WERI-Rb-1 (cell line): Measurements from ENCODE around the gene PITPNC1.
"Not testable (repeated sequence)": the region's sequence is repeated elsewhere in the genome, so short reads cannot be mapped to it uniquely, and the experiment has no call there.

ENCODE experiments used
- DNase-seq: peaks from one replicate; pipeline ENCODE4 v3.0.0-alpha.2; 2020
- H3K27ac ChIP-seq: fragments of 250-450 bp; sonication (Bioruptor Pico); 2 replicates; pipeline ENCODE4 v1.5.1; 2020; ENCODE audit warnings: mild to moderate bottlenecking, moderate library complexity
- H3K27me3 ChIP-seq: fragments of 250-450 bp; sonication (Bioruptor Pico); 2 replicates; pipeline ENCODE4 v1.5.1; 2021; ENCODE audit warnings: mild to moderate bottlenecking, low read depth, moderate library complexity; ENCODE audit not compliant: insufficient read depth, severe bottlenecking
- H3K36me3 ChIP-seq: fragments of 250-450 bp; sonication (Bioruptor Pico); 2 replicates; pipeline ENCODE4 v1.5.1; 2020; ENCODE audit warnings: mild to moderate bottlenecking, moderate library complexity
- H3K4me3 ChIP-seq: 2 replicates; pipeline ENCODE4 v1.5.1; 2011; ENCODE audit warnings: low read depth, mild to moderate bottlenecking, control low read depth, low read length
- H3K9me3 ChIP-seq: fragments of 250-450 bp; sonication (Bioruptor Pico); 2 replicates; pipeline ENCODE4 v1.5.1; 2021; ENCODE audit warnings: mild to moderate bottlenecking, moderate library complexity; ENCODE audit not compliant: severe bottlenecking
- CTCF ChIP-seq: IDR thresholded peaks from 2 replicates; pipeline ENCODE4 v1.5.1; 2011; ENCODE audit warnings: low read depth, mild to moderate bottlenecking, control low read depth, inconsistent platforms, low read length

The PITPNC1 gene

GRCh38 chr17:67624886-67625656 lies 248.0 kb downstream of the PITPNC1 start:
- no peak overlapping the region for H3K4me3 ChIP-seq
- H3K27ac ChIP-seq, result no peak overlapping the region
- H3K9me3 ChIP-seq, result peaks cover 4% of the 10 kb centered on the region
- DNase-seq, result no peak
- H3K36me3 ChIP-seq, result no peaks in the 10 kb centered on the region
- H3K27me3 ChIP-seq, result no peaks in the 10 kb centered on the region
- TF ChIP-seq CTCF, result no peak

DNA sequence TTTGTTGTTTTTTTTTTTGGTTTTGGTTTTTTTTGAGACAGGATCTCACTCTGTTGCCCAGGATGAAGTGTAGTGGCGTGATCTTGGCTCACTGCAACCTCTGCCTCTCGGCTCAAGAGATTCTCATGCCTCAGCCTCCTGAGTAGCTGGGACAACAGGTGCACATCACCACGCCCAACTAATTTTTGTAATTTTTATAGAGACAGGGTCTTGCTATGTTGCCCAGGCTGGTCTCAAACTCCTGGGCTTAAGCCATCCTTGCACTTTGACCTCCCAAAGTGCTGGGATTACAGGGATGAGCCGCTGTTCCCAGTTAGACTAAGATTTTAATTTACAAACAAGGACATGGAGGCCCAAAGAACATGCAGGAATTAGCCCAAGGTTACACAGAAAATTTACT lies 248.9 kb downstream of the PITPNC1 start:
- H3K9me3 ChIP-seq, result peaks cover 4% of the 10 kb centered on the region
- no peak overlapping the region for H3K4me3 ChIP-seq
- no peaks in the 10 kb centered on the region for H3K36me3 ChIP-seq
- no peak for TF ChIP-seq CTCF
- no peak overlapping the region for H3K27ac ChIP-seq
- no peaks in the 10 kb centered on the region for H3K27me3 ChIP-seq
- no peak for DNase-seq

GRCh38 chr17:67628580-67629013 lies 251.5 kb downstream of the PITPNC1 start:
- TF ChIP-seq CTCF, result peak; percentile 65
- Histone ChIP-seq H3K27ac (no peak overlapping the region), H3K9me3 (no peaks in the 10 kb centered on the region), H3K4me3 (no peak overlapping the region), H3K36me3 (no peaks in the 10 kb centered on the region), H3K27me3 (no peaks in the 10 kb centered on the region)
- peak; percentile 53 for DNase-seq

DNA sequence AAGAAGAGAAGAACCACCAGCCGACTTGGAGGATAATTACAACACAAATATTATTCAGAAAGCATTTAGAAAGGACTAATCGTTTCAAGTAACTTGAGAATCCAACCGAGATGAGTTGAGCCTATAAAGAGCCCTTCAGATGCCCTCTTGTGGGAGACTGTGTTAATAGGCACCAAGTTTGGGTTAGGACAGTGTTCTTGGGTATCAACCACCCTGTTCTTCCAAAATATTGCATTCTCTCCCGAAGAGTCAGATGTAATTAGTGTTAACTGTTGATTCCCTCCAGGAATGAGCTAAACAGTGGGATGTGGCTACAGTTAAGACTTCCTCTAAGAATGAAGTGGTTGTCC lies 252.9 kb downstream of the PITPNC1 start:
- Histone ChIP-seq H3K9me3 (no peaks in the 10 kb centered on the region), H3K4me3 (no peak overlapping the region), H3K36me3 (no peaks in the 10 kb centered on the region), H3K27me3 (no peaks in the 10 kb centered on the region), H3K27ac (0 out of 2 replicates have a peak overlapping the region, but pooled peaks have one; percentile 9)
- DNase-seq, result no peak
- TF ChIP-seq CTCF, result peak; percentile 61

GRCh38 chr17:67630836-67631235 lies 253.8 kb downstream of the PITPNC1 start:
- H3K27ac ChIP-seq, H3K27me3 ChIP-seq, H3K4me3 ChIP-seq, H3K9me3 ChIP-seq, DNase-seq, H3K36me3 ChIP-seq: not testable (repeated sequence)

DNA sequence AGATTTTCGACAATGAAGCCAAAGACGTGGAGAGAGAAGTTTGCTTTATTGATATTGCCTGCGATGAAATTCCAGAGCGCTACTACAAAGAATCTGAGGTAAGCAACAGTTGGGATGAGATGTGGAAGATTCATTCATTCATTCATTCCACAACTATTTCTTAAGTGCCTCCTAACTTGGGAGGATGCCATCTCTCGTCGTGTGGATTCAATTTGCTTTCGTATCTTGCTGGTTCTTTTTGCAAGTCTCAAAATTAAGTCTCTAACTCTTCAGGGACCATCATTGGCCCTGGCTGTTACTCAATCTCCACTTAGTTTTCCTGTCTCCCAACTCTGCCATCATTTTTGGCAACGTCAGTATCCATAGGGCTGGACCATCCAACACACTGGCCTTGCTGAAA lies 255.1 kb downstream of the PITPNC1 start:
- Histone ChIP-seq H3K36me3 (no peaks in the 10 kb centered on the region), H3K27me3 (no peaks in the 10 kb centered on the region), H3K4me3 (no peak overlapping the region), H3K9me3 (no peaks in the 10 kb centered on the region), H3K27ac (no peak overlapping the region)
- TF ChIP-seq CTCF, result no peak
- DNase-seq, result no peak
